ENCODE results near the gene LGR6.
A peak's percentile ranks its signal among the peaks of the same experiment; 100 is the strongest.
"Not testable (repeated sequence)": the region's sequence is repeated elsewhere in the genome, so short reads cannot be mapped to it uniquely, and the experiment has no call there.

The LGR6 gene, protein sequence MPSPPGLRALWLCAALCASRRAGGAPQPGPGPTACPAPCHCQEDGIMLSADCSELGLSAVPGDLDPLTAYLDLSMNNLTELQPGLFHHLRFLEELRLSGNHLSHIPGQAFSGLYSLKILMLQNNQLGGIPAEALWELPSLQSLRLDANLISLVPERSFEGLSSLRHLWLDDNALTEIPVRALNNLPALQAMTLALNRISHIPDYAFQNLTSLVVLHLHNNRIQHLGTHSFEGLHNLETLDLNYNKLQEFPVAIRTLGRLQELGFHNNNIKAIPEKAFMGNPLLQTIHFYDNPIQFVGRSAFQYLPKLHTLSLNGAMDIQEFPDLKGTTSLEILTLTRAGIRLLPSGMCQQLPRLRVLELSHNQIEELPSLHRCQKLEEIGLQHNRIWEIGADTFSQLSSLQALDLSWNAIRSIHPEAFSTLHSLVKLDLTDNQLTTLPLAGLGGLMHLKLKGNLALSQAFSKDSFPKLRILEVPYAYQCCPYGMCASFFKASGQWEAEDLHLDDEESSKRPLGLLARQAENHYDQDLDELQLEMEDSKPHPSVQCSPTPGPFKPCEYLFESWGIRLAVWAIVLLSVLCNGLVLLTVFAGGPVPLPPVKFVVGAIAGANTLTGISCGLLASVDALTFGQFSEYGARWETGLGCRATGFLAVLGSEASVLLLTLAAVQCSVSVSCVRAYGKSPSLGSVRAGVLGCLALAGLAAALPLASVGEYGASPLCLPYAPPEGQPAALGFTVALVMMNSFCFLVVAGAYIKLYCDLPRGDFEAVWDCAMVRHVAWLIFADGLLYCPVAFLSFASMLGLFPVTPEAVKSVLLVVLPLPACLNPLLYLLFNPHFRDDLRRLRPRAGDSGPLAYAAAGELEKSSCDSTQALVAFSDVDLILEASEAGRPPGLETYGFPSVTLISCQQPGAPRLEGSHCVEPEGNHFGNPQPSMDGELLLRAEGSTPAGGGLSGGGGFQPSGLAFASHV

DNA sequence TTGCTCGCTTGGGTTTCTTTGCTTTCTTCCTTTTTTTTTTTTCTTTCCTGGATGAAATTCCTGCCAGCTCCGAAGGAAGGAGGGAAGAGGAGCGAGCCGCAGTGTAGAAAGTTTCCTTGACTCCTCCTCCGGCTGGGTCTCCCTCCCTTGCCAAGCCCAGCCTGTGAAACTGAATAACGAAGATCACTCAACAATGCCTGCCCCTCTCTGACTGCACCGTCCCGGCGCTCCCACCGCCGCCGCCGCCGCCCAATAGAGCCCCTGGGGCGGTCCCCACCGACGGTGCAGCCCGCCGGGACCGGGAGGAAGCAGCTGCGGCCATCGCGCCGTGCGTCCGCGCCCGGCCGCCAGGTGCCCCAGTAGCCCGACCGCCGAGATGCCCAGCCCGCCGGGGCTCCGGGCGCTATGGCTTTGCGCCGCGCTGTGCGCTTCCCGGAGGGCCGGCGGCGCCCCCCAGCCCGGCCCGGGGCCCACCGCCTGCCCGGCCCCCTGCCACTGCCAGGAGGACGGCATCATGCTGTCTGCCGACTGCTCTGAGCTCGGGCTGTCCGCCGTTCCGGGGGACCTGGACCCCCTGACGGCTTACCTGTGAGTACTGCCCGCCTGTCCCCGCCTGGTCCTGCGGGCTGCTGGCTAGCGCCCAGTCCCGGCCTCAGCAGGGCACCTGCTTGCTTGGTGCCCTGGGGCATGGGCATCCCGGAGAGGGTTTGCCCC lies at the start of gene LGR6:
Gene LGR6 (plus strand): TSS at position 186 of the 714 bp plus-strand sequence. CDS start 191 bp downstream, at position 377.
- no peak within 1 kb of the TSS for H3K4me3 ChIP-seq (replicated peaks; ENCODE audit: low read depth, low read length)
- DNase-seq (ENCODE audit: low read depth): no peak
- TF ChIP-seq, protein P1, sequence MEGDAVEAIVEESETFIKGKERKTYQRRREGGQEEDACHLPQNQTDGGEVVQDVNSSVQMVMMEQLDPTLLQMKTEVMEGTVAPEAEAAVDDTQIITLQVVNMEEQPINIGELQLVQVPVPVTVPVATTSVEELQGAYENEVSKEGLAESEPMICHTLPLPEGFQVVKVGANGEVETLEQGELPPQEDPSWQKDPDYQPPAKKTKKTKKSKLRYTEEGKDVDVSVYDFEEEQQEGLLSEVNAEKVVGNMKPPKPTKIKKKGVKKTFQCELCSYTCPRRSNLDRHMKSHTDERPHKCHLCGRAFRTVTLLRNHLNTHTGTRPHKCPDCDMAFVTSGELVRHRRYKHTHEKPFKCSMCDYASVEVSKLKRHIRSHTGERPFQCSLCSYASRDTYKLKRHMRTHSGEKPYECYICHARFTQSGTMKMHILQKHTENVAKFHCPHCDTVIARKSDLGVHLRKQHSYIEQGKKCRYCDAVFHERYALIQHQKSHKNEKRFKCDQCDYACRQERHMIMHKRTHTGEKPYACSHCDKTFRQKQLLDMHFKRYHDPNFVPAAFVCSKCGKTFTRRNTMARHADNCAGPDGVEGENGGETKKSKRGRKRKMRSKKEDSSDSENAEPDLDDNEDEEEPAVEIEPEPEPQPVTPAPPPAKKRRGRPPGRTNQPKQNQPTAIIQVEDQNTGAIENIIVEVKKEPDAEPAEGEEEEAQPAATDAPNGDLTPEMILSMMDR (IDR thresholded peaks at IDR 0.05; ENCODE audit: low read length, missing control alignments): no peak

DNA sequence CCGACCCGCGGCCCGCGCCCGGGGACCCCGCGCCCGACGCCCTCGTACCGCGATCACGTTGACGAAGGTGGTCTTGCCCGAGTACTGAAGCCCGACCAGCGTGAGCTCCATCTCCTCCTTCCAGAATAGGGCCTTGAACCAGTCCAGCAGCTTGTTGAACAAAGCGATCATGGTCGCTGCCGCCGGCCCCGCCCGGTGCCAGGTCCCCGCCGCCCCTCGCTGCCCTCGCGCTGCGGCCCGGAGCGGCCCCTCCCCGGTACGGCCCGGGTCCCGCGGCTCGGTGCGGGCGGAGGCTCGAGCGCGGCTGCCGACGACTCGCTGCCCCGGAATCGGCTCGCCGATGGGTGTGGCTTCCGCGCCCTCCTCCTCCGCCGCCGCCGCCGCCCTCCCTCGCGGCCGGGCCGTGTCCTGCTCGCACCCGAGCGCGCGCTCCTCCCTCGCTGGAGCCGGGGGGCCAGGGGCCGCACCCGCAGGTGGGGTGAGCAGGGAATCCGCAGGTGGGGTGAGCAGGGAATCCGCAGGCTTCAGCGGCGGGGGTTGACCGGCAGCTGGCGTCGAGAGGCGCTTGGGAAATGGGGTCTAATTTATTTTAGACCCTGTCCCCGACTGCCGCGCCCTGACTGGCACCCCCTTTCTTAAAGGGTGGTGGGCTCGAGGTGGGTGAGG lies 49.1 kb upstream of the LGR6 start, which contains the start of gene ARL8A:
Gene ARL8A (minus strand): TSS at position 336 of the 666 bp plus-strand sequence. CDS start 165 bp downstream, at position 171.
- DNase-seq (ENCODE audit: low read depth): no peak
- H3K4me3 ChIP-seq (replicated peaks; ENCODE audit: low read depth, low read length): peak within 1 kb of the TSS; percentile 80
- TF ChIP-seq, protein P1 (IDR thresholded peaks at IDR 0.05; ENCODE audit: low read length, missing control alignments): no peak

DNA sequence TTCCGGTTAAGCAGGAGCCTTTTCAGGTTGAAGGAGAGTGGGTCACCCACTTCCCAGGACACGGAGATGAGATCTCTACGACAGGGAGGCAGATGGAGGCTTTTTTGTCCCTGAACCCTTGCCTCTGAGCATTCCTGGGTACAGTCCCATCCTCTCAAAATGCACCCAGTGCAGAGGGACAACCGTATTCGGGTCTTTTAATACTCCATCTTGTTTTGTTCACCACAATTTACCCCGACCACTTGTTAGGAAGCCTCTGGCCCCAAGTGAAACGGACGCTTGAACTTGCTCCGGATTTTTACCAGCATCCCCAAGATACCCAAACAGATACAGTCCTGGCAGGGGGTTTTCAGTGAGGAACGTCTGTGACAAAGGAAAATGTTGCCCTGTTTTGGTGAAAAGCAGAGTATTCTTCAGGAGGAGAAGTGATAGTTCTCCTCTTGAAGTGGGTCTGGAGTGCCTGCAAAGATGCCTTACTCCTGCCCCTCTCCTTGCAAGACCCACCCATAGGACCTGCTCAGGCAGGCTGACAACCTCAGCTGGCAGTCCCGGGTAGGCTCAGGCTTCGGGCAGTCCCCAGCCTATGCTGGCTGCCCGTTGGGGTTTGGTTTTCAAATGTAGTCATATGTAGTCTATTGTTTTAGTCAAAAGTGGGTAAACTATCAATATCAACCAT lies 48.4 kb upstream of the LGR6 start:
- H3K4me3 ChIP-seq (replicated peaks; ENCODE audit: low read depth, low read length): peak overlapping the region; percentile 80
- DNase-seq (ENCODE audit: low read depth): no peak
- TF ChIP-seq, protein P1 (IDR thresholded peaks at IDR 0.05; ENCODE audit: low read length, missing control alignments): no peak

DNA sequence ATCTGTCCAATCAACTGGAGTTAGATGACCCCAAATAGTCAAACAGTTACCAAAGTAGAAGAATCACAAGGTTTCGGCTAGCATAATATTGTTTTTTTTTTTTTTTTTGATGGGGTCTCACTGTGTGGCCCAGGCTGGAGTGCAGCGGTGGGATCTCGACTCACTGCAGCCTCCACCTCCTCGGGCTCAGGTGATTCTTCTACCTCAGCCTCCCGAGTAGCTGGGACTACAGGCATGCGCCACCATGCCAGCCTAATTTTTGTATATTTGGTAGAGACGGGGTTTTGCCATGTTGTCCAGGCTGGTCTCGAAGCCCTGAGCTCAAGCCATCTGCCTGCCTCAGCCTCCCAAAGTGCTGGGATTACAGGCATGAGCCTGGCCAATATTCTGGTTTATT lies 47.9 kb upstream of the LGR6 start:
- not testable (repeated sequence) for DNase-seq (ENCODE audit: low read depth); H3K4me3 ChIP-seq (replicated peaks; ENCODE audit: low read depth, low read length)

DNA sequence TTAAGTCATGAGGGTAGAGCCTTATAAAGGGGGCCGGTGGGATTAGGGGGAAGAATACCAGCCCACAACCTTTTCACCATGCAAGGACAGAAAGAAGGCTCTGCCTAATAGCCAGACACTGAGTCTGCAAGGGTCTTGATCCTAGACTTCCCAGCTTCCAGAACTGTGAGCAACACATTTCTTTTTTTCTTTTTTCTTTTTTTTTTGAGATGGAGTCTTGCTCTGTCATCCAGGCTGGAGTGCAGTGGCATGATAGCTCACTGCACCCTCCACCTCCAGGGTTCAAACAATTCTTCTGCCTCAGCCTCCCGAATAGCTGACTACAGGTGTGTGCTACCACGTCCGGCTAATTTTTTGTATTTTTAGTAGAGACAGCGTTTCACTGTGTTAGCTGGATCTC lies 47.3 kb upstream of the LGR6 start:
- H3K4me3 ChIP-seq (replicated peaks; ENCODE audit: low read depth, low read length): no peak overlapping the region
- no peak for DNase-seq (ENCODE audit: low read depth)
- TF ChIP-seq, protein P1 (IDR thresholded peaks at IDR 0.05; ENCODE audit: low read length, missing control alignments): no peak

DNA sequence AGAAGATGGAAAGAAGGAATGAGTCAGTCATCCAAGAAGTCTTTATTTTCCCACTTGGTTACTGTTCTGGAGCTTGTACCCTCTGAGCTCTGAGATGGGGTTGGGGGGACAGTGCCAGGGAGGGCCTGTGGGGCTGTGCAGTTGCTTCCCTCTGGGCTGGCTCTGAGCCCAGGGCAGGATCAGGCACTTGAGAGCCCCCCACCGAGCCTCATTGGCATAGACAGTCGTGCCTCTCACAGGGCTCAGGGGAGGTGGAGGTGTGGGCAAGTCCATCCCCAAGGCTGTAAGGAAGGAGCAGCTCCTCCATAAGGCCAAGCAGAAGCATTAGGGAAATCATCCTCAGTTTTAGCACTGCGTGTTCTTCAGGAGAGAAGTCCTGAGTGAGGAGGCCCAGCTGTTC lies 46.6 kb upstream of the LGR6 start:
- H3K4me3 ChIP-seq (replicated peaks; ENCODE audit: low read depth, low read length): no peak overlapping the region
- no peak for DNase-seq (ENCODE audit: low read depth)
- TF ChIP-seq, protein P1 (IDR thresholded peaks at IDR 0.05; ENCODE audit: low read length, missing control alignments): no peak
